SK-N-SH treated with all-trans-retinoic acid at 6 μM for 48 hours (cell line): Measurements from ENCODE around the gene ADD3.

Experiments used
- ATAC-seq: fragments of 200-7000 bp; cut with Tn5 transposase; 3 replicates; pipeline ENCODE4 v1.9.1; 2020; ENCODE audit warnings: mild to moderate bottlenecking, moderate library complexity
- ARNTL ChIP-seq: fragments of 450-650 bp; formaldehyde crosslinking; IDR thresholded peaks from 2 replicates; pipeline ENCODE4 v1.5.0; 2020; ENCODE audit warnings: low read depth, mild to moderate bottlenecking, moderate library complexity, borderline replicate concordance
- BACH2 ChIP-seq: fragments of 250-450 bp; sonication (Bioruptor Pico); IDR thresholded peaks from 2 replicates; pipeline ENCODE4 v1.9.0; 2021; ENCODE audit warnings: mild to moderate bottlenecking, borderline replicate concordance
- CSDC2 ChIP-seq: fragments of 250-450 bp; sonication (Bioruptor Pico); IDR thresholded peaks from 2 replicates; pipeline ENCODE4 v1.5.0; 2020; ENCODE audit warnings: mild to moderate bottlenecking, moderate library complexity
- GLIS3 ChIP-seq: fragments of 250-450 bp; sonication (Bioruptor Pico); IDR thresholded peaks from 2 replicates; pipeline ENCODE4 v1.5.0; 2020; ENCODE audit warnings: mild to moderate bottlenecking, moderate library complexity
- ISL1 ChIP-seq: fragments of 250-450 bp; sonication (Bioruptor Pico); IDR thresholded peaks from 2 replicates; pipeline ENCODE4 v2.1.2; 2022; ENCODE audit warnings: mild to moderate bottlenecking, moderate library complexity
- OSR1 ChIP-seq: fragments of 250-450 bp; sonication (Bioruptor Pico); IDR thresholded peaks from 2 replicates; pipeline ENCODE4 v1.8.0; 2022; ENCODE audit warnings: moderate library complexity, mild to moderate bottlenecking, inconsistent platforms
- PPARA ChIP-seq: fragments of 250-450 bp; sonication (Bioruptor Pico); IDR thresholded peaks from 2 replicates; pipeline ENCODE4 v1.5.0; 2020; ENCODE audit warnings: mild to moderate bottlenecking, borderline replicate concordance
- RARB ChIP-seq: fragments of 250-450 bp; sonication (Bioruptor Pico); IDR thresholded peaks from 2 replicates; pipeline ENCODE4 v1.8.0; 2021; ENCODE audit warnings: mild to moderate bottlenecking, moderate library complexity
- SNAI2 ChIP-seq: fragments of 250-450 bp; sonication (Bioruptor Pico); IDR thresholded peaks from 2 replicates; pipeline ENCODE4 v1.5.0; 2020; ENCODE audit warnings: mild to moderate bottlenecking, moderate library complexity
- TCF4 ChIP-seq: fragments of 250-450 bp; sonication (Bioruptor Pico); IDR thresholded peaks from 2 replicates; pipeline ENCODE4 v1.8.0; 2021; ENCODE audit warnings: mild to moderate bottlenecking, moderate library complexity, borderline replicate concordance
- TOX ChIP-seq: fragments of 250-450 bp; sonication (Bioruptor Pico); IDR thresholded peaks from 2 replicates; pipeline ENCODE4 v1.8.0; 2021; ENCODE audit warnings: mild to moderate bottlenecking, moderate library complexity, borderline replicate concordance
- ZC3H10 ChIP-seq: fragments of 250-450 bp; sonication (Bioruptor Pico); IDR thresholded peaks from 2 replicates; pipeline ENCODE4 v1.5.1; 2021; ENCODE audit warnings: mild to moderate bottlenecking, moderate library complexity
- ZFP3 ChIP-seq: fragments of 250-450 bp; sonication (Bioruptor Pico); IDR thresholded peaks from 2 replicates; pipeline ENCODE4 v1.5.0; 2020; ENCODE audit warnings: mild to moderate bottlenecking, moderate library complexity
- ZFP30 ChIP-seq: fragments of 450-650 bp; formaldehyde crosslinking; IDR thresholded peaks from 2 replicates; pipeline ENCODE4 v1.5.0; 2022; ENCODE audit warnings: mild to moderate bottlenecking, moderate library complexity
- ZNF565 ChIP-seq: fragments of 450-650 bp; formaldehyde crosslinking; conservative IDR thresholded peaks from 2 replicates; pipeline ENCODE4 v1.5.0; 2020; ENCODE audit warnings: low read depth, mild to moderate bottlenecking, moderate library complexity
- ZNF70 ChIP-seq: fragments of 450-650 bp; formaldehyde crosslinking; IDR thresholded peaks from 2 replicates; pipeline ENCODE4 v1.5.0; 2020; ENCODE audit warnings: mild to moderate bottlenecking, moderate library complexity
- ZNF8 ChIP-seq: fragments of 450-650 bp; formaldehyde crosslinking; IDR thresholded peaks from 2 replicates; pipeline ENCODE4 v1.5.0; 2020; ENCODE audit warnings: mild to moderate bottlenecking, moderate library complexity
- TF ChIP-seq, protein P1 (sequence below): fragments of 250-450 bp; sonication (Bioruptor Pico); IDR thresholded peaks from 2 replicates; pipeline ENCODE4 v1.5.0; 2020; ENCODE audit warnings: mild to moderate bottlenecking, moderate library complexity
- TF ChIP-seq, protein P2 (sequence below): fragments of 250-450 bp; sonication (Bioruptor Pico); IDR thresholded peaks from 2 replicates; pipeline ENCODE4 v1.5.1; 2021; ENCODE audit warnings: mild to moderate bottlenecking, moderate library complexity
- TF ChIP-seq, protein P3 (sequence below): fragments of 250-450 bp; sonication (Bioruptor Pico); IDR thresholded peaks from 2 replicates; pipeline ENCODE4 v1.8.0; 2021; ENCODE audit warnings: low read depth, mild to moderate bottlenecking, moderate library complexity, borderline replicate concordance
- TF ChIP-seq, protein P4 (sequence below): fragments of 250-450 bp; sonication (Bioruptor Pico); IDR thresholded peaks from 2 replicates; pipeline ENCODE4 v1.8.0; 2020; ENCODE audit warnings: mild to moderate bottlenecking, moderate library complexity, borderline replicate concordance
- TF ChIP-seq, protein P5 (sequence below): fragments of 250-450 bp; sonication (Bioruptor Pico); IDR thresholded peaks from 2 replicates; pipeline ENCODE4 v1.5.1; 2020; ENCODE audit warnings: low read depth, mild to moderate bottlenecking, moderate library complexity

ADD3 gene

DNA sequence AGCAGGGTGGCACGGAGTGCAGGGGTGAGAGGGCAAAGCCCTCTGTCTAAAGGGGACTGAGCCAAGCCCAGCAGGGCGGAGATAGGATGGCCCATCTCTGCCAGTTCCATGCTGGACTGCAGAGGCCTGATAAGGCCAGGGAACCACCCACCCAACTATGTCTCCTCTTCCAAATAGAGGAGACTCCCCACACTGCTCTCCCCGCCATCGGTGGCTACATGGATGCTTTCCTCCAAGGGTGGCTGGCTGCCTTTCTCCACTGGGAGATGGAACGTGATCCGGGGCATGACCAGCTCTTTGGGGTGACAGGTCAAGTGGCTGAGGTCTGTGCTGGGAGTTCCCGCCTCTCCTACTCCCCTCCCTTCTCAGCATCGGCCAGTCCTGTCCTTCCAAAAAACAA, 141.5 kb downstream of the ADD3 start:
- no peak for ATAC-seq
- TF ChIP-seq ZNF8 (no peak), TOX (CRISPR knock-in tag) (no peak), ZNF565 (CRISPR knock-in tag) (no peak), RARB (no peak), ZC3H10 (no peak), PPARA (CRISPR knock-in tag) (no peak), OSR1 (CRISPR knock-in tag) (no peak), ZFP30 (CRISPR knock-in tag) (no peak), GLIS3 (CRISPR knock-in tag) (no peak), ZFP3 (CRISPR knock-in tag) (no peak), TCF4 (no peak), CSDC2 (no peak), SNAI2 (CRISPR knock-in tag) (no peak), ISL1 (CRISPR knock-in tag) (no peak), ARNTL (no peak)
- TF ChIP-seq, protein P1, sequence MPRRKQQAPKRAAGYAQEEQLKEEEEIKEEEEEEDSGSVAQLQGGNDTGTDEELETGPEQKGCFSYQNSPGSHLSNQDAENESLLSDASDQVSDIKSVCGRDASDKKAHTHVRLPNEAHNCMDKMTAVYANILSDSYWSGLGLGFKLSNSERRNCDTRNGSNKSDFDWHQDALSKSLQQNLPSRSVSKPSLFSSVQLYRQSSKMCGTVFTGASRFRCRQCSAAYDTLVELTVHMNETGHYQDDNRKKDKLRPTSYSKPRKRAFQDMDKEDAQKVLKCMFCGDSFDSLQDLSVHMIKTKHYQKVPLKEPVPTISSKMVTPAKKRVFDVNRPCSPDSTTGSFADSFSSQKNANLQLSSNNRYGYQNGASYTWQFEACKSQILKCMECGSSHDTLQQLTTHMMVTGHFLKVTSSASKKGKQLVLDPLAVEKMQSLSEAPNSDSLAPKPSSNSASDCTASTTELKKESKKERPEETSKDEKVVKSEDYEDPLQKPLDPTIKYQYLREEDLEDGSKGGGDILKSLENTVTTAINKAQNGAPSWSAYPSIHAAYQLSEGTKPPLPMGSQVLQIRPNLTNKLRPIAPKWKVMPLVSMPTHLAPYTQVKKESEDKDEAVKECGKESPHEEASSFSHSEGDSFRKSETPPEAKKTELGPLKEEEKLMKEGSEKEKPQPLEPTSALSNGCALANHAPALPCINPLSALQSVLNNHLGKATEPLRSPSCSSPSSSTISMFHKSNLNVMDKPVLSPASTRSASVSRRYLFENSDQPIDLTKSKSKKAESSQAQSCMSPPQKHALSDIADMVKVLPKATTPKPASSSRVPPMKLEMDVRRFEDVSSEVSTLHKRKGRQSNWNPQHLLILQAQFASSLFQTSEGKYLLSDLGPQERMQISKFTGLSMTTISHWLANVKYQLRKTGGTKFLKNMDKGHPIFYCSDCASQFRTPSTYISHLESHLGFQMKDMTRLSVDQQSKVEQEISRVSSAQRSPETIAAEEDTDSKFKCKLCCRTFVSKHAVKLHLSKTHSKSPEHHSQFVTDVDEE (CRISPR knock-in tag), result no peak
- TF ChIP-seq, protein P2, sequence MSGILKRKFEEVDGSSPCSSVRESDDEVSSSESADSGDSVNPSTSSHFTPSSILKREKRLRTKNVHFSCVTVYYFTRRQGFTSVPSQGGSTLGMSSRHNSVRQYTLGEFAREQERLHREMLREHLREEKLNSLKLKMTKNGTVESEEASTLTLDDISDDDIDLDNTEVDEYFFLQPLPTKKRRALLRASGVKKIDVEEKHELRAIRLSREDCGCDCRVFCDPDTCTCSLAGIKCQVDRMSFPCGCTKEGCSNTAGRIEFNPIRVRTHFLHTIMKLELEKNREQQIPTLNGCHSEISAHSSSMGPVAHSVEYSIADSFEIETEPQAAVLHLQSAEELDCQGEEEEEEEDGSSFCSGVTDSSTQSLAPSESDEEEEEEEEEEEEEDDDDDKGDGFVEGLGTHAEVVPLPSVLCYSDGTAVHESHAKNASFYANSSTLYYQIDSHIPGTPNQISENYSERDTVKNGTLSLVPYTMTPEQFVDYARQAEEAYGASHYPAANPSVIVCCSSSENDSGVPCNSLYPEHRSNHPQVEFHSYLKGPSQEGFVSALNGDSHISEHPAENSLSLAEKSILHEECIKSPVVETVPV, result no peak
- TF ChIP-seq, protein P3, sequence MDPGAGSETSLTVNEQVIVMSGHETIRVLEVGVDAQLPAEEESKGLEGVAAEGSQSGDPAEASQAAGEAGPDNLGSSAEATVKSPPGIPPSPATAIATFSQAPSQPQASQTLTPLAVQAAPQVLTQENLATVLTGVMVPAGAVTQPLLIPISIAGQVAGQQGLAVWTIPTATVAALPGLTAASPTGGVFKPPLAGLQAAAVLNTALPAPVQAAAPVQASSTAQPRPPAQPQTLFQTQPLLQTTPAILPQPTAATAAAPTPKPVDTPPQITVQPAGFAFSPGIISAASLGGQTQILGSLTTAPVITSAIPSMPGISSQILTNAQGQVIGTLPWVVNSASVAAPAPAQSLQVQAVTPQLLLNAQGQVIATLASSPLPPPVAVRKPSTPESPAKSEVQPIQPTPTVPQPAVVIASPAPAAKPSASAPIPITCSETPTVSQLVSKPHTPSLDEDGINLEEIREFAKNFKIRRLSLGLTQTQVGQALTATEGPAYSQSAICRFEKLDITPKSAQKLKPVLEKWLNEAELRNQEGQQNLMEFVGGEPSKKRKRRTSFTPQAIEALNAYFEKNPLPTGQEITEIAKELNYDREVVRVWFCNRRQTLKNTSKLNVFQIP (CRISPR knock-in tag), result no peak
- TF ChIP-seq, protein P4, sequence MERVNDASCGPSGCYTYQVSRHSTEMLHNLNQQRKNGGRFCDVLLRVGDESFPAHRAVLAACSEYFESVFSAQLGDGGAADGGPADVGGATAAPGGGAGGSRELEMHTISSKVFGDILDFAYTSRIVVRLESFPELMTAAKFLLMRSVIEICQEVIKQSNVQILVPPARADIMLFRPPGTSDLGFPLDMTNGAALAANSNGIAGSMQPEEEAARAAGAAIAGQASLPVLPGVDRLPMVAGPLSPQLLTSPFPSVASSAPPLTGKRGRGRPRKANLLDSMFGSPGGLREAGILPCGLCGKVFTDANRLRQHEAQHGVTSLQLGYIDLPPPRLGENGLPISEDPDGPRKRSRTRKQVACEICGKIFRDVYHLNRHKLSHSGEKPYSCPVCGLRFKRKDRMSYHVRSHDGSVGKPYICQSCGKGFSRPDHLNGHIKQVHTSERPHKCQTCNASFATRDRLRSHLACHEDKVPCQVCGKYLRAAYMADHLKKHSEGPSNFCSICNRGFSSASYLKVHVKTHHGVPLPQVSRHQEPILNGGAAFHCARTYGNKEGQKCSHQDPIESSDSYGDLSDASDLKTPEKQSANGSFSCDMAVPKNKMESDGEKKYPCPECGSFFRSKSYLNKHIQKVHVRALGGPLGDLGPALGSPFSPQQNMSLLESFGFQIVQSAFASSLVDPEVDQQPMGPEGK (CRISPR knock-in tag), result no peak
- TF ChIP-seq, protein P5, sequence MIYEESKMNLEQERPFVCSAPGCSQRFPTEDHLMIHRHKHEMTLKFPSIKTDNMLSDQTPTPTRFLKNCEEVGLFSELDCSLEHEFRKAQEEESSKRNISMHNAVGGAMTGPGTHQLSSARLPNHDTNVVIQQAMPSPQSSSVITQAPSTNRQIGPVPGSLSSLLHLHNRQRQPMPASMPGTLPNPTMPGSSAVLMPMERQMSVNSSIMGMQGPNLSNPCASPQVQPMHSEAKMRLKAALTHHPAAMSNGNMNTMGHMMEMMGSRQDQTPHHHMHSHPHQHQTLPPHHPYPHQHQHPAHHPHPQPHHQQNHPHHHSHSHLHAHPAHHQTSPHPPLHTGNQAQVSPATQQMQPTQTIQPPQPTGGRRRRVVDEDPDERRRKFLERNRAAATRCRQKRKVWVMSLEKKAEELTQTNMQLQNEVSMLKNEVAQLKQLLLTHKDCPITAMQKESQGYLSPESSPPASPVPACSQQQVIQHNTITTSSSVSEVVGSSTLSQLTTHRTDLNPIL (CRISPR knock-in tag), result no peak

DNA sequence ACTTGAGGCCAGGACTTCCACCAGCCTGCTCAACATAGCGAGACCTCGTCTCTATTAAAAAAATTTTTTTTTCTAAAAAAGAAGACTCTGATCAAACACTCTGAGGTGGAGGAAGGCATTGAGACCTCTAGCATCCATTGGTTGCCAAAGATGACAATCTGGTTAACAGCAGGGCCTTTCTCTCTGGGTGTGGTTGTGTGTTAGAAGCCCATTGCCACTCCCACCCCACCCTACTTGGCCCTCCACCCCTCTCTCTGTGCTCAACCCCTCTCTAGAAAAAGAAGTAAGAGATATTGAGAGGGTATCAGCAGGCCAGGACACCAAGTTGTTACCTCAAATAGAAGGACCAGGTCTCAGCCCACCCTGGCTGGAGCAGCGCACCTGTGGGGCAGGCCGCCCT, 142.3 kb downstream of the ADD3 start:
- TF ChIP-seq BACH2 (CRISPR knock-in tag) (no peak), TCF4 (no peak), ZNF70 (CRISPR knock-in tag) (no peak), SNAI2 (CRISPR knock-in tag) (no peak)

DNA sequence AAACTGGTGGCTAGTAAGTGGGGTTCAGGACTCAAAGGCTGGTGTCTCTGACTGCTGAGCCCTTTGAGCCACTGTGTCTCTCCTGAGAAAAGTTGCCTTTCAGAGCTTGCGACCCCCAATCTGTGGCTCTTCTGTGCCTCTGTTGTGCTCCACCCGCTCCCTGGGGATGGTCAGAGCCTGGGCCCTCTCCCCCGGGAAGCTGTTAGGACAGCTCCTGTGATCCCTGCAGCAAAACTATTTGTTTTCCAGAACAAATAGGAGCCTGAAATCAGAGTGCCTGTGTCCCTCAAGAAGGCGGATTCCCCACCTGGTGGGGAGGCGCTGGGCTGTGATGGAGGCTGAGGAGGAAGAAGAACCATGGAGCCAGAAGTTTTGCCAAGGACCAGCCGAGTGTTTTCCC, 143.2 kb downstream of the ADD3 start:
- TF ChIP-seq BACH2 (CRISPR knock-in tag), result no peak
- TF ChIP-seq ZFP30 (CRISPR knock-in tag), result no peak
- TF ChIP-seq, protein P3 (CRISPR knock-in tag), result no peak
- TF ChIP-seq, protein P1 (CRISPR knock-in tag), result no peak
- no peak for TF ChIP-seq RARB
- TF ChIP-seq TCF4, result no peak
- no peak for TF ChIP-seq ZNF565 (CRISPR knock-in tag)
- no peak for TF ChIP-seq ZC3H10
- no peak for TF ChIP-seq SNAI2 (CRISPR knock-in tag)
- TF ChIP-seq, protein P4 (CRISPR knock-in tag), result no peak
- no peak; the same call in 2 of the 3 replicates for ATAC-seq

More for the DNA sequence above, 142.3 kb downstream of the ADD3 start:
- no peak for ATAC-seq
